CD14-positive monocyte (primary cell): Measurements from ENCODE around the gene TANC1. TPM values are rescaled to one million over a fixed set of nuclear protein-coding genes. Genes with fewer than 3 reads are reported as not detected.

ENCODE experiments used
- DNase-seq, 3 donors: peaks; one replicate each; pipeline ENCODE4 v3.0.0-alpha.2; 2011 to 2022
- H2AFZ ChIP-seq: 2 replicates; pipeline ENCODE4 v1.6.0; 2012; ENCODE audit warnings: mild to moderate bottlenecking, low read depth, low read length, inconsistent platforms; ENCODE audit not compliant: insufficient read depth, poor library complexity, severe bottlenecking
- H3K27ac ChIP-seq, 2 donors: 1 replicate in 1 of 2; 2 replicates in 1 of 2; pipeline ENCODE4 v1.5.1; 2012 to 2013; ENCODE audit warnings: low read length in 2 of 2, control low read depth in 1 of 2, inconsistent platforms in 1 of 2, low read depth in 1 of 2, mild to moderate bottlenecking in 1 of 2
- H3K27me3 ChIP-seq, 2 donors: one replicate each; pipeline versions ENCODE4 v1.6.0 to v1.6.1; 2011 to 2013; ENCODE audit warnings: low read length in 2 of 2; ENCODE audit not compliant: control insufficient read depth in 2 of 2, insufficient read depth in 2 of 2
- H3K36me3 ChIP-seq, 2 donors: replicated peaks in 1 of 2; 1 replicate in 1 of 2; 2 replicates in 1 of 2; pipeline versions ENCODE4 v1.5.1 to v1.6.1; 2012 to 2013; ENCODE audit warnings: low read length in 2 of 2, control low read depth in 1 of 2, inconsistent platforms in 1 of 2, mild to moderate bottlenecking in 1 of 2; ENCODE audit not compliant: insufficient read depth in 2 of 2, control insufficient read depth in 1 of 2
- H3K4me1 ChIP-seq, 2 donors: 1 replicate in 1 of 2; 2 replicates in 1 of 2; pipeline versions ENCODE4 v1.5.1 to v1.6.1; 2012 to 2013; ENCODE audit warnings: low read length in 2 of 2, control low read depth in 1 of 2, inconsistent platforms in 1 of 2, mild to moderate bottlenecking in 1 of 2, moderate library complexity in 1 of 2; ENCODE audit not compliant: insufficient read depth in 2 of 2, control insufficient read depth in 1 of 2
- H3K4me2 ChIP-seq: replicated peaks from 2 replicates; pipeline ENCODE3; 2012; ENCODE audit warnings: low read length, moderate library complexity, mild to moderate bottlenecking; ENCODE audit not compliant: poor library complexity, severe bottlenecking; ENCODE audit errors: extremely low read depth
- H3K4me3 ChIP-seq, 3 experiments: fragments of 200-600 bp in 1 of 3; sonication (generic) in 1 of 3; replicated peaks in 1 of 3; 1 replicate in 2 of 3; 2 replicates in 1 of 3; pipeline ENCODE4 v1.5.1; 2011 to 2013; ENCODE audit warnings: low read length in 3 of 3, mild to moderate bottlenecking in 3 of 3, control low read depth in 2 of 3, low read depth in 2 of 3, inconsistent platforms in 1 of 3, moderate library complexity in 1 of 3
- H3K79me2 ChIP-seq: 2 replicates; pipeline ENCODE4 v1.6.0; 2012; ENCODE audit warnings: mild to moderate bottlenecking, control low read depth, inconsistent platforms, low read length, moderate library complexity; ENCODE audit not compliant: insufficient read depth
- H3K9ac ChIP-seq: 2 replicates; pipeline ENCODE4 v1.6.0; 2017; ENCODE audit warnings: low read length, mild to moderate bottlenecking; ENCODE audit not compliant: insufficient read depth, poor library complexity, severe bottlenecking
- H3K9me3 ChIP-seq, 2 donors: replicated peaks in 1 of 2; 1 replicate in 1 of 2; 2 replicates in 1 of 2; pipeline versions ENCODE4 v1.5.1 to v1.6.1; 2012 to 2013; ENCODE audit warnings: low read length in 2 of 2, control low read depth in 1 of 2; ENCODE audit not compliant: control insufficient read depth in 1 of 2, insufficient read depth in 1 of 2
- H4K20me1 ChIP-seq: 2 replicates; pipeline ENCODE4 v1.6.0; 2012; ENCODE audit warnings: mild to moderate bottlenecking, low read length, control low read depth, moderate library complexity; ENCODE audit not compliant: insufficient read depth
- H3K27ac Mint-ChIP-seq, 7 donors: one replicate each; pipeline ENCODE4 v1.8.0; 2020; ENCODE audit warnings: mild to moderate bottlenecking in 7 of 7, mixed read lengths in 7 of 7, moderate library complexity in 6 of 7, inconsistent platforms in 2 of 7
- H3K27me3 Mint-ChIP-seq, 3 donors: one replicate each; pipeline ENCODE4 v1.8.0; 2021 to 2022; ENCODE audit warnings: low read depth in 3 of 3, mild to moderate bottlenecking in 3 of 3, mixed read lengths in 3 of 3, moderate library complexity in 3 of 3, inconsistent platforms in 1 of 3
- H3K36me3 Mint-ChIP-seq, 2 donors: one replicate each; pipeline ENCODE4 v1.8.0; 2020; ENCODE audit warnings: mixed read lengths in 2 of 2, inconsistent platforms in 1 of 2, mild to moderate bottlenecking in 1 of 2
- H3K4me1 Mint-ChIP-seq: one replicate; pipeline ENCODE4 v1.8.0; 2020; ENCODE audit warnings: mild to moderate bottlenecking, mixed read lengths
- H3K4me3 Mint-ChIP-seq, 2 donors: one replicate each; pipeline ENCODE4 v1.8.0; 2020; ENCODE audit warnings: mild to moderate bottlenecking in 2 of 2, mixed read lengths in 2 of 2, moderate library complexity in 1 of 2
- H3K9me3 Mint-ChIP-seq, 7 donors: one replicate each; pipeline ENCODE4 v1.8.0; 2020 to 2022; ENCODE audit warnings: mixed read lengths in 7 of 7, mild to moderate bottlenecking in 6 of 7, moderate library complexity in 6 of 7, inconsistent platforms in 2 of 7
- WGBS: methylation state at CpG from one replicate; pipeline ENCODE4 v1.1.5; 2013; ENCODE audit warnings: missing lambda C conversion rate; ENCODE audit not compliant: insufficient coverage; 5-methylcytosine and 5-hydroxymethylcytosine counted together
- intact Hi-C, 2 donors: fragments of 100-400 bp; cut with micrococcal nuclease; formaldehyde crosslinking; loops; one replicate each; pipeline versions ENCODE4 v1.15.0 to v1.15.1; 2023
- polyA plus RNA-seq, 3 donors: library from polyadenylated mRNA; depleted of rRNA in 1 of 3; unstranded in 2 of 3; stranded (reverse) in 1 of 3; fragments of 300-500 nt in 2 of 3; fragments of >200 nt in 1 of 3; fragmentation: Illumina TruSeq in 2 of 3; gene quantifications; 1 replicate in 2 of 3; 2 replicates in 1 of 3; pipeline ENCODE4 v1.2.3, GENCODE V29; 2012 to 2021
- TF ChIP-seq, protein P1 (sequence below): fragments of 200-600 bp; IDR thresholded peaks from one replicate; pipeline ENCODE4 v1.8.0; 2022; ENCODE audit warnings: antibody characterized with exemption, mild to moderate bottlenecking

TANC1 gene
- polyA plus RNA-seq, 3 donors: 0.04 TPM; not detected in 2

GRCh38 chr2:159164457-159164911 lies 196.0 kb downstream of the TANC1 start:
- H3K9me3 Mint-ChIP-seq: peaks cover 0 to 3% (median 0%) of the 10 kb centered on the region in 7 donors
- TF ChIP-seq, protein P1, sequence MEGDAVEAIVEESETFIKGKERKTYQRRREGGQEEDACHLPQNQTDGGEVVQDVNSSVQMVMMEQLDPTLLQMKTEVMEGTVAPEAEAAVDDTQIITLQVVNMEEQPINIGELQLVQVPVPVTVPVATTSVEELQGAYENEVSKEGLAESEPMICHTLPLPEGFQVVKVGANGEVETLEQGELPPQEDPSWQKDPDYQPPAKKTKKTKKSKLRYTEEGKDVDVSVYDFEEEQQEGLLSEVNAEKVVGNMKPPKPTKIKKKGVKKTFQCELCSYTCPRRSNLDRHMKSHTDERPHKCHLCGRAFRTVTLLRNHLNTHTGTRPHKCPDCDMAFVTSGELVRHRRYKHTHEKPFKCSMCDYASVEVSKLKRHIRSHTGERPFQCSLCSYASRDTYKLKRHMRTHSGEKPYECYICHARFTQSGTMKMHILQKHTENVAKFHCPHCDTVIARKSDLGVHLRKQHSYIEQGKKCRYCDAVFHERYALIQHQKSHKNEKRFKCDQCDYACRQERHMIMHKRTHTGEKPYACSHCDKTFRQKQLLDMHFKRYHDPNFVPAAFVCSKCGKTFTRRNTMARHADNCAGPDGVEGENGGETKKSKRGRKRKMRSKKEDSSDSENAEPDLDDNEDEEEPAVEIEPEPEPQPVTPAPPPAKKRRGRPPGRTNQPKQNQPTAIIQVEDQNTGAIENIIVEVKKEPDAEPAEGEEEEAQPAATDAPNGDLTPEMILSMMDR: no peak
- H3K4me3 Mint-ChIP-seq: no peak overlapping the region
- Histone ChIP-seq H3K27me3 (no peaks in the 10 kb centered on the region), H3K27ac (no peak overlapping the region), H3K4me1 (peaks cover 11 to 13% of the 10 kb centered on the region in 2 donors), H2AFZ (peak overlapping the region; percentile 19), H3K9me3 (no peaks in the 10 kb centered on the region), H3K9ac (no peak overlapping the region), H4K20me1 (no peaks in the 10 kb centered on the region), H3K4me2 (no peak overlapping the region), H3K36me3 (no peaks in the 10 kb centered on the region), H3K4me3 (no peak overlapping the region), H3K79me2 (no peaks in the 10 kb centered on the region)
- H3K36me3 Mint-ChIP-seq: no peaks in the 10 kb centered on the region
- peaks cover 0 to 2% (median 1%) of the 10 kb centered on the region in 3 donors for H3K27me3 Mint-ChIP-seq
- 0% methylated on average over 1 of the region's 3 CpGs for WGBS
- H3K27ac Mint-ChIP-seq: no peak overlapping the region
- peaks cover 18% of the 10 kb centered on the region for H3K4me1 Mint-ChIP-seq
- no peak for DNase-seq
- intact Hi-C loops: no loop called here

- Mint-ChIP-seq H3K36me3 (no peaks in the 10 kb centered on the region), H3K4me3 (no peak overlapping the region), H3K27me3 (peaks cover 0 to 2% (median 1%) of the 10 kb centered on the region in 3 donors), H3K27ac (no peak overlapping the region), H3K9me3 (peaks cover 0 to 3% (median 0%) of the 10 kb centered on the region in 7 donors), H3K4me1 (peaks cover 18% of the 10 kb centered on the region)
- Histone ChIP-seq H3K9me3 (no peaks in the 10 kb centered on the region), H3K4me3 (no peak overlapping the region), H3K27me3 (no peaks in the 10 kb centered on the region), H3K36me3 (no peaks in the 10 kb centered on the region), H2AFZ (no peak overlapping the region), H3K27ac (no peak overlapping the region), H4K20me1 (no peaks in the 10 kb centered on the region), H3K4me1 (peaks cover 11 to 13% of the 10 kb centered on the region in 2 donors), H3K79me2 (no peaks in the 10 kb centered on the region), H3K9ac (no peak overlapping the region), H3K4me2 (no peak overlapping the region)
- no peak for DNase-seq
- TF ChIP-seq, protein P1: no peak
- intact Hi-C loops: no loop called here
- 100% methylated on average over 4 of the region's 4 CpGs for WGBS
Observed at GRCh38 chr2:159165048-159165447, 196.6 kb downstream of the TANC1 start.
